Smooth muscle cell of the brain vasculature (primary cell): ENCODE results near the gene CTNND1.

Source experiments
- DNase-seq: peaks from one replicate; pipeline ENCODE4 v3.0.0-alpha.2; 2012; ENCODE audit warnings: low read depth, low spot score

CTNND1 gene

DNA sequence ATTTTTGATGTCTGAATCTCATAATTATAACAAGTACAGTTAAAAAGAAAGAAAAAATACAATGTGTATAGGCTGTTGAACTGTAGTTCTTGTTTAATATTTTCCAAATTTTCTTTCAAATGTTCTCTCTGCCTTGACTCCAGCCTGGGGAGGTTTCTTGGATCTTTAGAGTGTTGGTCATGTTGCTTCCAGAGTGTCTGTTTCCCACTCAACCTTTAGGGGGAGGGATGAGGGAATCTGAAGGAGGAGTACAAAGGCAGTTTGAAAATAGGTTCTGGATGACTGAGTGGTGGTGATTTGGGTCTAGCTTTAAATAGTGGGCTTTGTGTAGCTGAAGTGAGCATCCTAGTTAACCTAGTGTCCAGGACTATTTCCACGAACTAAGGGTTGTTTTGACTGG is 2.0 kb downstream of the CTNND1 start:
- DNase-seq = no peak

DNA sequence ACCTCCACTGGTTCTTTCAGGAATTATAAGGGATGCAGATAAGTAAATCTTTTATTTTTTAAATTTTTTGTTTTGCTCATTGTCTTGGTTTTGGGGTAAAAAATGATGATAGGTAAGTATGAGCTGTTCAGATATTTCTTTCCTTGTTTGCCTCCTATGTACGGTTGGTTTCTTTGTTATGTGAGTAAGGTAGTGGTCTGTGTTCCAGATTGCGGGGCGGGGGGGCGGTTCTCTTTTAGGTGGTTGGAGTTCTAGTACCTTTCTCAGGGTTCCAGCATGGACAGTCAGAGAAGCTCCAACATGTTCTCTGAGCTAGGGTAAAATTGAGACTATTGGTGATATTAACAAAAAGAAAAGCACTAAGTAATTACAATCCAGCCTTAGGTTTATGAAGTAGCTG is 2.4 kb downstream of the CTNND1 start:
- DNase-seq = no peak

DNA sequence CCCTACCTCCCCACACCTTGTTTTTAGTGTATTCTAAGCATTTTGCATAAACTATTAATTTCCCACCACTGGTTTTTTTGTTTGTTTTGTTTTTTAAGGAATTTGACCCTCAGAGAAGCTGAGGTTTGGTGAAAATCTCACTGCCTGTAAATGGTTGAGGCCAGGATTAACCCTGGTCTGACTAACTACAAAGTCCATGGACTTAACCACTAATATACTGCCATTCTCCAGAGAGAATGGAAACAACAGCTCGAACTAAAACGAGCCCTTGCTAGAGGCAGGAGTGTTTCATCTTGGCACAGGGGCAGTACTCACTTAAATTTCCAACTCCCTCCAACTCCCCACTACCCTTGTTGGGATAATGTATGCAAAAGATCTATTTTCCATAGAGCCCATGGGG is 3.0 kb downstream of the CTNND1 start:
- no peak for DNase-seq

DNA sequence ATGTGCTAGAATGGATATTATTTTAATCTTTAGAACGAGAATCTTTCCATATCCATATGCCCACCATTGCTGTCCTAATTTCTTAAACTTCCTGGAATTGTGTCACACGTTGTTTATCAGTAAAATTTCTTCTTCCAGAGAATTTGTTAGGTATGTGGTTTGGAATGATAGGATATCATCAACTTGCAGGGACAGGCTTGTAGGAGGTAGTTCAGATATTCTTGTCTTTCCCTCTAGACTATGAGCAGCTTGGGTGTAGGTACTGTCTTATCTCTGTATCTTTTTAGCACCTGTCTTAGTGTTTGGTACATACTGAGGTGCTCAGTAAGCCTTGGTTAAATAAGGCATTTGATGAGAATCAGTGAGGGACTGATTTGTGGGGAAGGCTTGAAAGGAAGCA is 3.4 kb downstream of the CTNND1 start:
- no peak for DNase-seq

DNA sequence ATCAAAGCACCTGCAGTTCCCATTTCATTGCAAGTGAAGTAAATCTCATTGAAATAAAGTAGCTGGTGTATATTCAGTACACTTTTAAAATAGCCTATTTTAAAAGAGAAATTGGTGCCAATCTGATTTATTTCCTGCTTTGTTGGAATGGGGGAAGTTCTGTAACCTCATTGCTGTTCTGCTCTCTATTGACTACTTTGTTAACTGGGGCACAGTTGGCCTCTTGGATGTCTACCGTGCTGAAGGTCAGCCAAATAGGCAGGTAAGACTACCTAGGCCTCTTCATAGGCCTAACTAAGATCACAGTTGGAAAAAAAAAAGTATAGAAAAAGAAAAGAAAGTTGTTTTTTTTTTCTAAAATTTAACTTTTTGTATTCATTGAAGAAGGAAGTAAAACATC is 9.2 kb downstream of the CTNND1 start:
- DNase-seq = no peak

DNA sequence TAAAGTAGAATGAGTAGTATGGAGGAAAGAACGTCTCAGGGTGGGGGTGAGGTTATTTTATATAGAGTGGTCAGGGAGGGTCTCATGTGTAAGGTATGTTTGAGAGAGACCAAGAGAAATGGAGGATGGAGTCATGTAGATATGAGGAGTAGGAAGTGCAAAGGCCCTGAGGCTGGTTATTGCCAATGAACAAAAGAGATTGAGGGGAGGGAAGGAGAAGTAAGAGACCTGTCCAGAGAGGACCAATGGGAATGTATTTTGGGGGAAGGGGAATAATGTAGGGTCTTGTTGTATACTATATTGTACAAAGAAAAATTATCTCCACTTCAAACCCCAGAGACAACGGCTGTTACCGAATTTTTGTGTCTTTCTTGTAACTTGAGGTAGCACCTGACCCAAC is 9.8 kb downstream of the CTNND1 start:
- DNase-seq = no peak

DNA sequence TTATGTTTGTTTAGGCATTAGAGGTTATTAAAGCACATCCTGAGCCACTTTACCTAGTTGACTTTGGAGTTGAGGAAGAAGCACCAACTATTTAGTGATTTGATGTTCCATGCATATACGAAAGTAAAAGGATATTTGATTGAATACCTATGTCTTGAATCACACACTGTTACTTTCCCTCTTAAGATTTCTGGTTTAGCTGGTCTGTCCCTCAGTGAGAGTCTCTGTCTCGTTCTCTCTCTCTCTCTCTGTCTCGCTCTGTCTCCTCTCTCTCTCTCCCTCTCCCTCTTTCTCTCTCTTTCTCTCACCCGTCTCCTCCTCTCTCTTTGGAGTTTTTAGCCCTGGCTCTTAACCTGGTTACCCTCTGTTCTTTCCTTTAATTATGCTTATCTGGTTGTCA is 11.0 kb downstream of the CTNND1 start:
- no peak for DNase-seq

DNA sequence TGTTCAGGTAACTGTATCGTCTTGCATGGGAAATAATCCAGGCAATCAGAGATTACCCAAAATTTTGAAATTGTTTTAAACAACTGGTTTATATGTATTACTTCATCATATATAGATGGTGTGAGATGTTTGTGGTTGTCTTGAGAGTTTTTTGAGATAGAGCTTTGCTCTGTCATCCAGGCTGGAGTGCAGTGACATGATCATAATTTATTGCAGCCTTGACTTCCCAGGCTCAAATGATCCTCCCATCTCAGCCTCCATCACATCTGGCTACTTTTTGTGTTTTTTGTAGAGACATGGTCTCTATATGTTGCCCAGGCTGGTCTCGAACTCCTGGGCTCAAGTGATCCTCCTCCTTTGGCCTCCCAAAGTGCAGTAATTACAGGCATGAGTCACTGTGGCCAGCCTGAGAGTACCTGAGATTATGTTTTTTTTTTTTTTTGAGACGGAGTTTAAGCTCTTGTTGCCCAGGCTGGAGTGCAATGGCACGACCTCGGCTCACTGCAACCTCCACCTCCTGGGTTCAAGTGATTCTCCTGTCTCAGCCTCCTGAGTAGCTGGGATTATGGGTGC is 11.5 kb downstream of the CTNND1 start:
- DNase-seq = no peak

DNA sequence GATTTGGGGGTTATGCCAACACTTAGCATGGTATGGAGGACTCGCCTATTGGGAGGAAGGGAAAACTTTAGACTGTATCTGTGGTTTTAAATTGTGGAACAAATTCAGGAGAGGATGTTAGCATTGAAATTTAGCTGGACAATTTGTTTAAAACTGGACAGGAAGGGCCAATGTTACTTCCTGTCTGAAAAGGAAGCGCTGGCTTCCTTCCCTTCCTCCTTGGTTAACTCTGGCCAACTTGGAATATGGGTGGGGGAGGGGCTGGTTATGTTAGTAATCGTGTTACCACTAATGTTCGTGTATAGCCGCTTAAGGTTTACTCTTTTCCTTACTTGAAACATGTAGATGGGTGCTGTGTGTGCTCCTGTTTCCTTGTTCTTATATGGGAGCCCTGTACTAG is 13.9 kb downstream of the CTNND1 start:
- no peak for DNase-seq

DNA sequence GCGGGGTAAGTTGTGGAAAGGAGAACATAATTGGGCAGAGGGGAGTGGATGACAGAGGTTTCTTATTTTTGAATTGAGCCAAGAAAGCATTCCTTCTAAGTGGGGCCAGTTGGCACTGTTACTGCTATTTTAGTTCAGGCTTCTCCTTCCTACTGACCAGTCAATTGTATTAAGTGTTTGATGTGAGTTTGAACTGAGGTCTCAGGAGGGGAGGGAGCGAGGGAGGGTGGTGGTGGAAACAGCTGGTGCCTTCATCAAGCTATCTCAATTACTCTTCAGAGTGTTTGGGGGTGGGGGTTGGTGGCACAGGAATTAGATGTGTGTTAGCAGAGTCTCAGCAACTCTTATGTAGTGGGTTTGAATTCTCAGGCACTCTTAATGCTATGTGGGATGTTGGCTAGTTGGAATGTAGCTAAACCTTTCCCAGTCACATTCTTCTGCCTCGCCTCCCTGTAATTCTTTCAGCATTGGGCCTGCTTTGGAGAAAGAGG is 14.5 kb downstream of the CTNND1 start:
- DNase-seq = no peak

DNA sequence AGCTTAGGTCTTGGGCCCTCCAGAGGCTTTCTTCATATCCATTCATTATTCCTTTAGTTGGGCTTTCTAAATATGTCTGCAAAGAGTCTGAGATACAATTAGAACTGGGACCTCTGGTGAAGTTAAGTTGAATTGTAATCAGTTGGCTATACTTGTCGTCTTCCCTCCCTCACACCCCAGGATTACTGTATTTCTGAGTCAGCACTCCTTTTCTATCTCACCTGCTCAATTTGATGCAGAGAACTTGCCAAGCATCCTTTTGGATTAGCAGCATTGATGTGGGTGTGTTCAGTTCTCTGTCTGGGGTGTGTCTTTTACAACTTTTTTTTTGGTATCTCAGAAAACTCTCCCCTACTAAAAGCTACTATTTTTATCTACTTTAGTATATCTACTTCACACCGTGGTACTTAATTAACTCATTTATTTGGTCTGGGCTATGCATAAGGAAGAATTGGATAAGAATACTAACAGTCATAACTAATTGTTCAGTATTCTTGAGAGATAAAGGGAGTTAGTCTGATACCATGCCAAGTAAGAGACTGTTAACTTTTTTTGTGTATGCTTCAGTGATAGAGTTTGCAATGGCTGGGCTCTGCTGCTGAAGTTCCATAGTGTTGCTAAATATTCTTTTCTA is 15.1 kb downstream of the CTNND1 start:
- DNase-seq = no peak

DNA sequence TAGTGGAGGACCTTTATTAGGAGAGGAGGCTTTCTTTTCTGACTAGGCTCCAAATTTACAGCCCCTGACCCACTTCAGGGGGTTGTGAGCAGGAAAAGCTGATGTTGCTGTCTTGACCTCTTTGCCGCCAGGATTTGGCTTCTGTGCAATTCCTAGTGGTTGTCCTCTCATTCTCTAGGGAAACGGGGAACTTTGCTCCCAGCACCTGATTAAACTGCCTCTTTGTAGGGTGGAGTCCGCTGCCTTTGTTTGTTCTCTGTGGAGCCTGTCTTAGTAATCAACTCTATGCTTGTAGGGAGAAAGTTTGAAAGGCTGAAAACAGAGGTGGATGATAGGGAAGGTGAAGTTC is 16.3 kb downstream of the CTNND1 start:
- no peak for DNase-seq

DNA sequence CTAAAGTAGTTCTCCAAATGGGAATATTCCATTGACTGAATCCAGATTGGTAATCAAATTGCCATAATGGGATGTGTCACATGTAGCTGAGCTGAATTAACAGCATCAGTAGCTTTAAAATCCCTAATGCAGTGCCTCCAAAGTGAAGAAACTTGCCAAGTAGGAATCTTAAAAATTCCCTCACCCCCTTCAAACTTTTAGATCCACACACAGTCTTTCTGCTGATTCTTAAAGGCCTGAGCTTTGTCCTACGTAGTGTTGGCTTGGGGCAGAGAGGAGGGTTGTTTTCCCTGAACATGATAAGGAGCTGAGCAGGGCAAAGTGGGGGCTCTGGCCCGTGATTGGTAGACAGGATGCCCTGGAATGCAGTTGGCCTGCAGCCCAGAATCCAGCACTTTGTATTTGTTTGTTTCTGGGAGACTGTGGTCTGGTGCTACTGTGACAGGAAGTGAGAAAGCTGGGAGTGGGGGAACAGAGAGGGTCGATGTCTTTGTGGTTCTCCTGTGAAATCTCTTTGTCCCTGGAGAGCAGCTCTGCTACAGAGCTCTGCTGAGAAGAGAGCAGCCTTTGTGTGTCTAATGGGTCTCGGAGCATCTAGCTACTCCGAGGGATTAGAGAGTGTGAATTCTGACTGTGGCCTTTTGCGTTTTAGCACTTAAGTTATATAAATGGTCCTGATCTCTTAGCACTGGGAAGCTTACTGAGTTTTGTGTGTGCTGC is 16.9 kb downstream of the CTNND1 start:
- peak; percentile 97 for DNase-seq

DNA sequence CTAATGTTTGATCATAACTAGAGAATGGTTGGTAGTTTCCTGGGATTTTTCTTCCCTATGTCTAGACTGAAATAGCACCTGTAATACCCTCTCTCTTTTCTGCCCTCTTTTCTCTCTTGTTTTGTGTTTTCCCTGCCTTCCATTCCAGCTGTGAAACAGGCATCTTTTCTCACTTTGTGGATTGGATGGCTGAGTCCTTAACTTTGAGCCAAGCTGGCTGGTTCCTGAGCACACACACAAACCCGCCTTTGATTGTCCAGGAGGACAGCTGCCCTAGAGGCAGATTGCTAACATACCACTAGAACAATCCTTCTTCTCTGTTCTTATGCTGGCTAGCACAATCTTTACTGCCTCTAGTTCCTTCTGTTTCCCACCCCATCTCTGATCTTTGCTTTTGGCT is 17.7 kb downstream of the CTNND1 start:
- DNase-seq = no peak

DNA sequence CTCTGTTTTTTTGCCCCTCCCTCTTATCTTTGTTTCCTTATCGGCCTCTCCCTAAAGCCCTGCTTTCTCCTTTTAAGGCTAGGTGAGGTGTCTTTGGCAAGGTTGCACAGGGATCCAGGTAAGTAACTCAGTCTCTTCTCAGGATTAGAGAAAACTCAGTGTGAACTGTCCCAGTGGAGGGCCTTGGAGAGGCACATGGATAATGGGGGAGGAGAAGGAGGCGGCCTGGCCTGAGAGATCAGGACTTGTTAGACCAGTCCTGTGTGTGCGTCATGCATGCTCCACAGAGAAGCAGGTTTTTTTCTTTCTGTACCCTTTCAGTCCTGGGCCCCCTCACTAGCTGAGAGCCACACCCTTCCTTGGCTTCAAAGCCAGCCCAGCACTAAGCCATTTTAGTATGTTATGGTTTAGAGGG is 19.9 kb downstream of the CTNND1 start:
- DNase-seq = no peak

DNA sequence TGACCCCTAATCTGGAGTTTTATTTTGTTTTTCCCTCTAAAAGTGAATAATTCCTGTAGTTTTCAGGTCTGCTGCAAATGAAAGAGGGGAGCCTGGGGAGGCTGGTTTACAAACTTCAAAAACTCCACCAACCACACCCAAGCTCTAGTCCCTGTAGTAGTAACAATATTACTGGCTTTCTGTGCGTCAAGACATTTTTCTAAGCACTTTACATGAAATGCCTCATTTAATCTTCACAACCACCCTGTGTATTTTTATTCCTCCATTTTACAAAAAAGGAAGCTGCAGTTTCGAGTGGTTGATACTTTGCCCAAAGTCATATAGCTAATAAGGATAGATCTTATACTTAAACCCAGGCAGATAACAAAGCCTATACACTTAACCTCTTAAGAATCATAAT is 23.5 kb downstream of the CTNND1 start:
- no peak for DNase-seq

DNA sequence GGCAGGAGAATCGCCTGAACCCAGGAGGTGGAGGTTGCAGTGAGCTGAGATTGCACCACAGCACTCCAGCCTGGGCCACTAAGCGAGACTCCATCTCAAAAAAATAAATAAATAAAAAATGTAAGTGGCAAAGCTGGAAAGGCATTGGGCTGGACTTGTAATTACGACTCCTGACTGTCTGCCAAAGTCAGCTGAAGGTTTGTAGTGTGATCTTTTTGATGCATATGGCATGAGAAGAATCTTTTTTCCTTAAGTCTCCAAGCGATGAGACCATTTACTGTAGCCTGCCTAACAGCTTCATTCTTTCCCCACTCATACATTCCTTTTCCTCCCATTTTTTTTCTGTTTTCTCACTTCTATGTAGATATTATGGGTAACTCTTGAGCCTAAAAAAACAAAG is 24.8 kb downstream of the CTNND1 start:
- DNase-seq = no peak

DNA sequence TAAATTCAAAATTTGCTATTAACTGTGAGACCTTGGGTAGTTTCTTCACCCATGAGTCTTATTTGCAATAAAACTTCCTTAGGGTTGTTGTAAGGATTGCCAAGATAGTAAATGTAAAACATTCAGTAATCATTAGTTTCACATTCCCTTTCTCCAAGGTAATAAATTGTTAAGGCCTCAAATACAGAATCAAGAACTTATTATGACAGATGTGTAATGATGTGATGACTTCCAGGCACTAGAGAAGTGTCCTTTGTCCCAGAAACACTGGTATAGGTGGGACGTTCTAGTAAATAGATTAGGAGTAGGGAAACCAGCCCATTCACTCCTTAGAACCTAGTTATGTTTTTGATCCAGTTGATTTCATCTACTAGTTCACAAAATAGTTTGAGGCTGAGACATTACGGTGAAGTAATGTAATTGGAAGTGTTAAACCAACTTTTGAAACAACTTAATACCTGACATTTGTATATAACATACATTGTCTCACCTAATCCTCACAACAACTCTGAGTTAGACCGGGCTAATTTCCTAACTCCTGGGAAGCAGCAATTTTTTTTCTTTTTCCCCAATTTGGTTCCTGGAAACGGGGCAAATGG is 25.5 kb downstream of the CTNND1 start:
- no peak for DNase-seq

DNA sequence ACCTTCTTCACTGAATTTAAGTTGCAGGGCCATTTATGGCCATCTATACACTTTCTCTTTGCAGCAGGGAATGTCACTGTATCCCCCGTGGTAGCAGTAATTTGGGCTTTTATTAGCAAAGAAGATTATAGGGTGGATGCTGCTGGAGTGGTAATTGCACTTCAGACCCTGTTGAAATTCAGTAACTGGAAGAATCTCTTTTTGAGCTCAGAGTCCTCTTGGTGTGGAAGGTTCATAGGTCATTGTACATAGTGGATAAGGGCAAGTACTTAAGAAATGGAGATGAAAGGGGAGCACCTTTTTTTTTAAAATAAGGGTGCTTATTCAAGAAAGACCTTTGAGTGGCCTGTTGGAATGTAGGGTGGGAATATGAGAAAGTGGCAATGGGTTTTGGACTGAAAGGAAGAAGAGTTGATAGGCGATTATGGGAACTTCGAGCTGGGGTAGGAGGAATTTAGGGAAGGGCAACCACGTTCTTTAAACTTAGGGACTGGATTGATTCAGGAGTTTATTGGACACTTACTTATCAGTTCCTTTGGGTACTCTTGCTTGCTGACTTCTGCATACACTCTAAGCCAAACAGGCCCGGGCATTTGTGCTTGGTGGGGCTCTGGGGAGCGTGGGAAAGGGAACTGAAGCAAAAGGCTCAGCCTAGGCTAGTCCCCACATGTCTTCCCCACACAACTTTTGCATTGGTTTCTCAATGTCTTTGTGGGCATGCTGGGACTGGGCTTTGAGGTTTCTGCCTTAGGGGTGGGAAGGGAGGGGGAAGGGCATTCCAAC is 26.5 kb downstream of the CTNND1 start:
- no peak for DNase-seq

DNA sequence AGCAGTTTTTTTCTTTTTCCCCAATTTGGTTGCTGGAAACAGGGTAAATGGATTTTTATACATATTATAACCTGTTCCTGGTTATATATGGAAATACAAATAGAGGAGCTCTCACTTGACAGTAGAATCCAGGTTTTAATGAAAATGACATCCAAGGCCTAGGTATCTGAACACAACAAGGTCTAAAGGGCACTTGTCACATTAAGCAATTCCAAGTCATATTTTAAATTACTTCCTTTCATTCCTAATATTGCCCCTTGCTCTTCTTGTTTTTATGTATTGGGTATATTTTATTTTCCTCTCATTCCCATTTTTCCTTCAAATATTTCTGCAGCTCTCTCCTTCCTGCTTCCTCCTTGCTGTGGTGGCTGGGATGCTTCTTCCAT is 27.1 kb downstream of the CTNND1 start:
- DNase-seq = no peak

DNA sequence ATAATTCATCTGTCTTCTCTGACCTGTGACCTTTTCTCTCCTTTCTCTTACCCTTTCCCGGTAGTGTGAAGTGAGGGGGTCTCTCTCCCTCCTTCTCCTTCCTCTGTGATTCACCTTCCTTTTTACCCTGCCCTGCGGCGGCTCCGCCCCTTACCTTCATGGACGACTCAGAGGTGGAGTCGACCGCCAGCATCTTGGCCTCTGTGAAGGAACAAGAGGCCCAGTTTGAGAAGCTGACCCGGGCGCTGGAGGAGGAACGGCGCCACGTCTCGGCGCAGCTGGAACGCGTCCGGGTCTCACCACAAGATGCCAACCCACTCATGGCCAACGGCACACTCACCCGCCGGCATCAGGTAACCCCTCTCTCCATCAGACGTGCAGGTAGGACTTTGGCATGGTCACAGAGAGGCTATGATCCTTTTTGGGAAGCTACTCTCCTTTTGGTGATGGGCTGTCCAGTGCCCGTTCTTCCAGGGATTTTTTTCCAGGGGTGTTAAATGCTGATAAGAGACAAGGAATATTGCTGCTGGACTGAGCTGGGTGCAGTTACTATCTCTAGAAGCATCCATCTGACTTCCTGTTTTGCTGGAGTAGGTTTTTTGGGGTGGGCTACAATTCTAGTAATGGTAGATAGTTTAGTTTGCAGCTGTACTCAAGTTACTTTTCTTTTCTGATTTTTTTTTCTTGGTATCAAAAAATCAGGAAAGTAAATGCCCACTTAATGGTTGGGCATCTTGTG is 29.9 kb downstream of the CTNND1 start:
- DNase-seq = no peak
